Uterus (tissue), 2 donors: ENCODE results near the gene IZUMO2.

Experiments used
- POLR2A ChIP-seq, 2 donors: fragments of 450-650 bp; IDR thresholded peaks; one replicate each; pipeline ENCODE4 v1.6.1; 2016; ENCODE audit warnings: antibody characterized with exemption in 2 of 2, mild to moderate bottlenecking in 1 of 2, moderate library complexity in 1 of 2
- TF ChIP-seq, protein P1 (sequence below), 4 experiments: fragments of 200-600 bp in 2 of 4; fragments of 450-650 bp in 2 of 4; sonication (generic) in 2 of 4; IDR thresholded peaks; one replicate each; pipeline ENCODE4 v1.5.1; 2016 to 2019; ENCODE audit warnings: antibody characterized with exemption in 4 of 4, mild to moderate bottlenecking in 2 of 4, moderate library complexity in 1 of 4

- no peak for TF ChIP-seq POLR2A (IDR thresholded peaks at IDR 0.05)
- TF ChIP-seq, protein P1, sequence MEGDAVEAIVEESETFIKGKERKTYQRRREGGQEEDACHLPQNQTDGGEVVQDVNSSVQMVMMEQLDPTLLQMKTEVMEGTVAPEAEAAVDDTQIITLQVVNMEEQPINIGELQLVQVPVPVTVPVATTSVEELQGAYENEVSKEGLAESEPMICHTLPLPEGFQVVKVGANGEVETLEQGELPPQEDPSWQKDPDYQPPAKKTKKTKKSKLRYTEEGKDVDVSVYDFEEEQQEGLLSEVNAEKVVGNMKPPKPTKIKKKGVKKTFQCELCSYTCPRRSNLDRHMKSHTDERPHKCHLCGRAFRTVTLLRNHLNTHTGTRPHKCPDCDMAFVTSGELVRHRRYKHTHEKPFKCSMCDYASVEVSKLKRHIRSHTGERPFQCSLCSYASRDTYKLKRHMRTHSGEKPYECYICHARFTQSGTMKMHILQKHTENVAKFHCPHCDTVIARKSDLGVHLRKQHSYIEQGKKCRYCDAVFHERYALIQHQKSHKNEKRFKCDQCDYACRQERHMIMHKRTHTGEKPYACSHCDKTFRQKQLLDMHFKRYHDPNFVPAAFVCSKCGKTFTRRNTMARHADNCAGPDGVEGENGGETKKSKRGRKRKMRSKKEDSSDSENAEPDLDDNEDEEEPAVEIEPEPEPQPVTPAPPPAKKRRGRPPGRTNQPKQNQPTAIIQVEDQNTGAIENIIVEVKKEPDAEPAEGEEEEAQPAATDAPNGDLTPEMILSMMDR (IDR thresholded peaks at IDR 0.05): no peak
These were observed 10.0 kb upstream of the IZUMO2 start for GRCh38 chr19:50173127-50173526.
